ENCODE results near the gene CRNN.

CRNN gene

DNA sequence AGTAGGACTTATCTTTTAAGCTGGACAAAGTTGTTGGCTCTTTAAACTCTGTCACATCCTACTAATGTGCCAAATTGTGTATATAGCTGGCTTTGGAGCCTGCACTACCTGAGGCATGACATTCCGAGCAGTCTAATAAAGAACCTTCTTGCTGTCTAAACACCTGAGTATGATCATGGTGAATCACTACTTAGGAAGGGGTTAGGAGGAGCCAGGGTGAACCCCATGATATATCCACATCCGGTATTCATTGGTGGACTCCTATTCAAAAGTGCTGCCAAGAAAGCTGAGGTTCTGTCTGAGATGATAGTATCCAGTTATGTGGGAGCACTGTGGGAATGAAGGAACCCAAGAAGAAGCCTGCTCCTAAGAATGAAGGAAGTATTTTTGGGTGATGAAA lies 27.1 kb downstream of the CRNN start:
- H3K36me3 ChIP-seq (ENCODE audit: control insufficient read depth in 1 of 2, insufficient read depth in 2 of 2, low read length in 2 of 2): no peaks in the 10 kb centered on the region

DNA sequence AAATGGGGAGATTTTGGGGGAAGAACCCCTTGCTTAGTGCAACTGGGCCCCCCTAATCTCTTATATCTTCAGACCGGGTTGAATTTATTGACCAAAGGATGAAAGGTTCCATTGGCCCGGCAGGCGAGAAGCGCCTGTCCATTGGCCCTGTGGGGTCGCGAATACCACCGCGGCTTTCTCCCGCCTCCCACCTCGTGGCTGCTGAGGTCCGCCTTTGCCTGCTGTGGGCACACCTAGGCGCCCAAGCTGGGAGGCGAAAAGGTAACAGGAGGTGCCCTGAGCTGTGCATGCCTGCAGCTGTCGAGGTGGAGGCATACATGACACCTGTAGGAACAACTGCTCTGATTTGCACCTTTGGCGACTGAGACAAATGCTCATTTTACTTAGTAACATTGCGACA lies 33.1 kb downstream of the CRNN start:
- H3K9me3 ChIP-seq (ENCODE audit: control insufficient read depth in 1 of 2, low read length in 2 of 2): peaks cover 0 to 2% of the 10 kb centered on the region in 2 donors
- no peaks in the 10 kb centered on the region for H3K27me3 ChIP-seq (ENCODE audit: low read depth, low read length)
- H3K36me3 ChIP-seq (ENCODE audit: control insufficient read depth in 1 of 2, insufficient read depth in 2 of 2, low read length in 2 of 2): no peaks in the 10 kb centered on the region
- no peaks in the 10 kb centered on the region for H3K4me1 ChIP-seq (ENCODE audit: control insufficient read depth in 1 of 2, insufficient read depth in 2 of 2, low read length in 2 of 2)
- no peak overlapping the region for H3K4me3 ChIP-seq (ENCODE audit: low read depth in 1 of 2, low read length in 2 of 2)
- H3K27ac ChIP-seq (ENCODE audit: low read length): no peak overlapping the region

More for the DNA sequence above, 27.1 kb downstream of the CRNN start:
- Histone ChIP-seq H3K4me1 (ENCODE audit: control insufficient read depth in 1 of 2, insufficient read depth in 2 of 2, low read length in 2 of 2) (no peaks in the 10 kb centered on the region), H3K9me3 (ENCODE audit: control insufficient read depth in 1 of 2, low read length in 2 of 2) (peaks cover 0 to 2% of the 10 kb centered on the region in 2 donors), H3K4me3 (ENCODE audit: low read depth in 1 of 2, low read length in 2 of 2) (no peak overlapping the region), H3K27me3 (ENCODE audit: low read depth, low read length) (no peaks in the 10 kb centered on the region), H3K27ac (ENCODE audit: low read length) (no peak overlapping the region)

DNA sequence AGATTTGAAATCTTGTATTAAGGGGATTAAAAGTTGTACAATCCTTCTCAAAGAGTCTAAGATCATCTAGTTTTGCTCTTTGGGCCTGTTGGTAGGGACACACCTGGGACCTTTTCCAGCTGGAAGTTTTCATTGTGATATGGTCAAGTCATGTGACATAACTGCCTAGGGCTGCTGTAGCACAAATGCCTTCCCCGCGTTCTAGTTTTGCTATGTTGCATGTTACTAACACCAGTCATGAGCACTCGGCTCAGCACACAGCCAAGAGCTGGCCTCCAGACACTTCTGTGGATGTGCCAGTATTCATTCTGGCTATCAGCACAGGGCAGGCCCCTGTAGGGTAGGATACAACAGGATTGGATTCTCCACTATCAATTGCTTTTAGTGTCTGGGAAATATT lies 39.6 kb downstream of the CRNN start:
- no peak overlapping the region for H3K27ac ChIP-seq (ENCODE audit: low read length)
- no peaks in the 10 kb centered on the region for H3K36me3 ChIP-seq (ENCODE audit: control insufficient read depth in 1 of 2, insufficient read depth in 2 of 2, low read length in 2 of 2)
- no peaks in the 10 kb centered on the region for H3K27me3 ChIP-seq (ENCODE audit: low read depth, low read length)
- no peak overlapping the region for H3K4me3 ChIP-seq (ENCODE audit: low read depth in 1 of 2, low read length in 2 of 2)
- no peaks in the 10 kb centered on the region for H3K9me3 ChIP-seq (ENCODE audit: control insufficient read depth in 1 of 2, low read length in 2 of 2)
- no peaks in the 10 kb centered on the region for H3K4me1 ChIP-seq (ENCODE audit: control insufficient read depth in 1 of 2, insufficient read depth in 2 of 2, low read length in 2 of 2)

DNA sequence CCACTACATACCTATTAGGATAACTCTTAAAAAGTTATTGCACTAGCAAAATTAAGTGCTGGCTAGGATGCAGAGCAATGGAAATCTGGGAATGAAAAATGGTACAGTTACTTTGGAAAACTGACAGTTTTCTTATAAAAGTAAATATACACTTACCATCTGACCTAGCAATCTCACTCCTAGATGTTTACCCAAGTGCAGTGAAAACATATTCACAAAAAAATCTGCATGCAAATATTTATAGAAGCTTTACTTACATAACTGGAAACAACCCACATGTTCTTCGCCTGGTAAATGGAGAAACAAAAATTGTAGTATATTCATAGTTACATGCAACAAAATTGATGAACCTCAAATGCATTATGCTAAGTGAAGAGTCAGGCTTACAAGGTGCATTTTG lies 41.4 kb downstream of the CRNN start:
- H3K4me1 ChIP-seq (ENCODE audit: control insufficient read depth in 1 of 2, insufficient read depth in 2 of 2, low read length in 2 of 2): no peaks in the 10 kb centered on the region
- no peaks in the 10 kb centered on the region for H3K9me3 ChIP-seq (ENCODE audit: control insufficient read depth in 1 of 2, low read length in 2 of 2)
- H3K4me3 ChIP-seq (ENCODE audit: low read depth in 1 of 2, low read length in 2 of 2): no peak overlapping the region
- no peaks in the 10 kb centered on the region for H3K27me3 ChIP-seq (ENCODE audit: low read depth, low read length)
- H3K27ac ChIP-seq (ENCODE audit: low read length): no peak overlapping the region
- H3K36me3 ChIP-seq (ENCODE audit: control insufficient read depth in 1 of 2, insufficient read depth in 2 of 2, low read length in 2 of 2): no peaks in the 10 kb centered on the region

DNA sequence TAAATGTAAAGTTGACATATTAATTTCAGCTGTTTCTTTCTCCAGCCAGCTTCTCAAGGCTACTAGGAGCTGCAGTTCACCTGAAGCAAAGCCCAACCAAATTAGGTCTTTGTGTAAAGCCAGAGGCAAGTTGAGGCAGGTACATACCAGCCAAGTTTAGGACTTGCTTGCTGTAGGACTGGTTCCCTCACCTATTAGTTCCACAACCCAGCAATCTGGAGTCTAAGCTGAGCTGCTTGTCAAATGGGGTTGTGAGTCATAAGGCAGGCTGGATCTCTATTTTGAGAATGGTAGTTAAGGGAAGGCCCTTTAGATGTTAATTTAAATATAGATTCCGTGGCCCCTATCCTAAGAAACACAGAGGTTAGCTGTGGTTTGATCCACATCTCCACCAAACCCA lies 46.6 kb downstream of the CRNN start:
- Histone ChIP-seq H3K36me3 (ENCODE audit: control insufficient read depth in 1 of 2, insufficient read depth in 2 of 2, low read length in 2 of 2) (no peaks in the 10 kb centered on the region), H3K27ac (ENCODE audit: low read length) (no peak overlapping the region), H3K9me3 (ENCODE audit: control insufficient read depth in 1 of 2, low read length in 2 of 2) (no peaks in the 10 kb centered on the region), H3K4me3 (ENCODE audit: low read depth in 1 of 2, low read length in 2 of 2) (no peak overlapping the region), H3K27me3 (ENCODE audit: low read depth, low read length) (no peaks in the 10 kb centered on the region), H3K4me1 (ENCODE audit: control insufficient read depth in 1 of 2, insufficient read depth in 2 of 2, low read length in 2 of 2) (no peaks in the 10 kb centered on the region)

DNA sequence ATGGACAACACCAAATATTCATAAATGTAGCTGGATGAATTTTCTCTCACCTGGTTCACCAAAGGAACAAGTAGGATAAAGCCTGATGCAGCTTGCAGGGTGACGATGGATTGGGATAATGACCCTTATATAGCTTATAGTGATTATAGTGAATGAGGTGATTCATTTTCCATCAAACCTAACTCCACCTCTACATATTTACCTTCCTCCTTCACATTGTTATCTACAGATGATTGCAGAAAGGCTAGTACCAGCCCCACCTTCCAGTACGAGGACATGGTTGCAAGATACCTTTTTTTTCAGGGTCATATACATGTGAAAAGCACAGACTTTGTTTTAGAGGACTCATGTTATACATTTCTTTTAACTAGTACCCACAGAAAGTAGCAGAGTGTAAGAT lies 54.2 kb downstream of the CRNN start, which contains the start of gene FLG2:
FLG2 (minus strand) TSS at position 101 of the 400 bp plus-strand sequence. CDS start 1,122 bp downstream, outside the sequence.
- no peak within 1 kb of the TSS for H3K27ac ChIP-seq (ENCODE audit: low read length)
- H3K36me3 ChIP-seq (ENCODE audit: control insufficient read depth in 1 of 2, insufficient read depth in 2 of 2, low read length in 2 of 2): no peaks in the 10 kb centered on the region
- no peaks in the 10 kb centered on the region for H3K4me1 ChIP-seq (ENCODE audit: control insufficient read depth in 1 of 2, insufficient read depth in 2 of 2, low read length in 2 of 2)
- H3K4me3 ChIP-seq (ENCODE audit: low read depth in 1 of 2, low read length in 2 of 2): no peak within 1 kb of the TSS
- no peaks in the 10 kb centered on the region for H3K27me3 ChIP-seq (ENCODE audit: low read depth, low read length)
- no peaks in the 10 kb centered on the region for H3K9me3 ChIP-seq (ENCODE audit: control insufficient read depth in 1 of 2, low read length in 2 of 2)

Data from muscle layer of duodenum (tissue), 2 donors.